Measurements from ENCODE around the gene MTHFD1.

GRCh38 chr14:64422005-64422404, 33.9 kb downstream of the MTHFD1 start:
- TF ChIP-seq CTCF (IDR thresholded peaks at IDR 0.05 in 4 of 5, conservative IDR thresholded peaks at IDR 0.05 in 1 of 5): no peak
- TF ChIP-seq POLR2A (IDR thresholded peaks at IDR 0.05): no peak

Measured in gastrocnemius medialis (tissue), 4 donors.